Activated CD4-positive, alpha-beta T cell treated with anti-CD3 and anti-CD28 coated beads, Interleukin-2, Interleukin-4, amounts not matched to agents 100 ng/mL and 50 ng/mL, durations not matched to agents 16 hours and 8 hours (primary cell): ENCODE data around the gene GSK3A.
A peak's percentile ranks its signal among the peaks of the same experiment; 100 is the strongest.

ENCODE experiments used
- DNase-seq: peaks from one replicate; pipeline ENCODE4 v3.0.0-alpha.2; 2020; ENCODE audit warnings: low spot score

Gene GSK3A

GRCh38 chr19:42248270-42249148, 6.1 kb upstream of the GSK3A start:
- DNase-seq = no peak

DNA sequence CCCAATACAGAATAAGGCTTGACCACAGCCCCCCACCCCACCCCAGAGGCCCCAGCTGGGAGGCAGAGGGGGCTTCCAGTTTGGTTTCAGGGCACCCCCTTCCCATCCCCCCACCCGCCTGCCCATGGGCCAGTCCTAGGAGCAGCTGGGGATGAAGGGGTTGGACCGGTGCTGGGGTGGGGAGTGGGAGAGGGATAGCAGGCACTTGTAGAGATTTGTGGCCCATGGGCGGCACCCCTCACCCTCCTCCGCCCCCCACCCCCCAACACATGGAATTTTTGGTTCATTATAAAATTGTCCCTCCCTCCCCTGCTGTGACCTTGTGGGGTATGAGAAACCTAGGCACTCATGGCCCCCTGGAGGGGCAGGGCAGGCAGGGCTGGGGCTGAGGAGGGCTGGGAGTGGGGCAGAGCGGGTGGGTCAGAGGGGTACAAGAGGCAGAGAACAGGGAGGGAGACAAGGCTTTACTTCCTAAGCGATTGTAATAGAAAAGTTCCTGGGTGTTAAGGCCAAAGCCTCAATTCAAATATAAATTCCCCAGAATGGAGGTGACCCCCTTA, 5.3 kb upstream of the GSK3A start:
- DNase-seq = no peak

- no peak for DNase-seq
These were observed 4.7 kb upstream of the GSK3A start for GRCh38 chr19:42246922-42247639.

GRCh38 chr19:42246143-42246921, 3.9 kb upstream of the GSK3A start:
- no peak for DNase-seq

DNA sequence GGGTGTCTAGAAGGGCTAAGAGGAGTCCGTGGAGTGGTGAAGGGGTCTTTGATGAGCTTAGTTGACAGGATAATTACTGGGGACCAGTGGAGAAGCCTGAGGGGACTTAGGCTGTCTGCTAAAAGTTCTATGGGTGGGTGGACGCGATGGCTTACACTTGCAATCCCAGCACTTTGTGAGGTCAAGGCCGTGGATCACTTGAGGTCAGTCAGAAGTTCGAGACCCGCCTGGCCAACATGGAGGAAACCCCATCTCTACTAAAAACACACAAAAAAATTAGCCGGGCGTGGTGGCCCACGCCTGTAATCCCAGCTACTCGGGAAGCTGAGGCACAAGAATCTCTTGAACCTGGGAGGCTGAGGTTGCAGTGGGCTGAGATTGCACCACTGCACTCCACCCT, 2.8 kb upstream of the GSK3A start:
- DNase-seq = no peak

DNA sequence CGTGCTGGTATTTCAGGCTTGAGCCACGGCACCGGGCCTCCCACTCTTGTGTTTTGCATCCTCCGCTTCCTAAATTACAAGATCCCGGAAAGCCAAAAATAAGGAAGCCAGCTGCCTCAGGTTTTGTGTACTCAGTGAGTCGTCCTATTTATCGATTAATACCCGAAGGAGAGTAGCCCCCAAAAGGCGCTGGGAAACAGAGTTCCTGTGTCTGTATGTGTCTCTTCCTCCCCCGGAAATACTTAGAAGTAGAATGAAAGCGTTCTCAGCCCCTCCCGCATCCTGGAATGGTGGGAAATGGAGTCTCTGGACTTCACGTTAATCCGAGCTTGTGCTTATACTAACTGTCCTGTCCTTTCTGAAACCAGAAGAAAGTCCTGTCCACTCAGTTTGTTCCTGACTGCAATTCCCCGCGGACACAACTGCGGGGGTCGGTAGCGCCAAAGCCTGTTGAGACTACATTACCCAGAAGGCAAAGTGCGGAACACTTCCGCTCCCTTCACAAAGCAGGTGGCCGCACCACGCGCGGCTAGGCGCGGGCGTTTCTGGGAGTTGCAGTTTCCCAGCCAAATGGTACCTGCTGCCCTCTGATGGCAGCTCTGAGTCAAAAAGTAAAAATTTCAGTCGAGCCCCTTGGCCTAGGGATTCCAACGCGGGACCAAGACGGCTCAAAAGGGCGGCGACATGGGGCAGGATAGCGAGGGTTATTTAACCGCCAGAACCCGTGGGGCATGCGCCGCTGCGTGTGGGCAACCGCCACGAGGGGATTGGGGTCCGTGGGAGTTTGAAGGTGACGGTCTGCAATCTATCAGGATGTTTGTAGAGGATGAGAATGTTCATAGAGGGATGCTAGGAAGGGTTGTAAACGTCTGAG, 2.2 kb upstream of the GSK3A start:
- peak; percentile 96 for DNase-seq

GRCh38 chr19:42242069-42242511, 312 bp downstream of the GSK3A start:
- DNase-seq = no peak

DNA sequence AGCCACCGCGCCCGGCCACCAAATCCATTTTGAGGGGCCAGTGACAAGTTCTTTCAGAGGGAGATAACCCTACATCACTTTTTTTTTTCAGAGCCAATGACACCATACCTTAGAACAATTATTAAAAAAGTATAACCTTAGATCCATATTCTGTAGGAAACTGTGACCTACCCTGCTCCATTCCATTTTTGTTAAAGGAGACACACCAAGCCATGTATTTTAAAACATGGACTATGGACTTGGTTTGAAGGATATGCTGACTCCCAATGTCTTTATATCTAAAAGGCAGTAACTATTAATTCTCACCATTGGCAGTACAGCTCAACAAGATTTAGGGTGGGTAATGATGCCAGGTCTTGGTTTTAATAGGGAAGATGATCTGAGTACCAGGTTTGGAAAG, 1.1 kb downstream of the GSK3A start:
- DNase-seq = no peak

DNA sequence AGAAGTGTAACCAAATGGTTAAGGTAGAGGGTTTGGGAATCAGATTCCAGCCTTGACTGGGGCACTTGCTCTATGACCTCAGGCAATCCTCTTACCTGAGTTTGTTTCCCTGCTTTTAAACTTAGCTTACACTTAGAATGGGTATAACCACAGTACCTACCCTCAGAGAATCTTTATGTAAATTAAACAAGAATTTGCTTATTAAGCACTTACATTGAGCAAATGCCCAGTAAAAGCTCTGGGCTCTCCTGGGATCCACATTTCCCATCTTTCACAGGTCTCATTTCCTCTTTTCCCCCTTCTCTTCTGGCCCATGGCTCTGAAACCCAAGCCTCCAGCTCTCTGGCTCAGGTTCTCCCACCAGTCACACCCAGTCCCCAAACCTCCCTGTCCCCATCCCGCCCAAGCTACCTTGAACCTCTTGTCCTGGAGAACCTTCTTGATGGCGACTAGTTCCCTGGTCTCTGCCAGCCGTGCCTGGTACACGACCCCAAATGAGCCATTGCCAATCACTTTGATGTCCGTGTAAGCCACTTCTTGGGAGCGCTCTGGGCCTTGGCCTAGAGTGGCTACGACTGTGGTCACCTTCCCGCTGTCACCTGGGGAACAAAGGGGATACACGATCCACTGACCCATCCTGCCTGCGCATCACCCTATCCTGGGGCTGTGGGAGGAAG, 2.7 kb downstream of the GSK3A start:
- no peak for DNase-seq

- no peak for DNase-seq
These were observed 7.2 kb downstream of the GSK3A start for GRCh38 chr19:42235181-42235580.

DNA sequence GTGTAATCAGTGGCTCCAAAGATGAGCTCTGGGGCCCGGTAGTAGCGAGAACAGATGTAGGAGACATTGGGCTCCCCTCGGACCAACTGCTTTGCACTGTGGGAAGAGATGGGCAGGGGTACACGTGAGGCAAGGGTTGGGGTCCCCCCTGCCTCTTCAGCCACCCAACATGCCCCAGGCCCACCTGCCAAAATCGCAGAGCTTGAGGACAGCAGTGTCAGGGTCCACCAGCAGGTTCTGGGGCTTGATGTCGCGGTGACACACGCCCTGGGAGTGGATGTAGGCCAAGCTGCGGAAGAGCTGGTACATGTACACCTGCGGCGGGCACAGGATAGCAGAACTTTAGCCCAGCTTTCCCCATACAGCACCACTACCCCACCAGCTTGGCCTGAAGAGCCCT, 8.0 kb downstream of the GSK3A start:
- no peak for DNase-seq

DNA sequence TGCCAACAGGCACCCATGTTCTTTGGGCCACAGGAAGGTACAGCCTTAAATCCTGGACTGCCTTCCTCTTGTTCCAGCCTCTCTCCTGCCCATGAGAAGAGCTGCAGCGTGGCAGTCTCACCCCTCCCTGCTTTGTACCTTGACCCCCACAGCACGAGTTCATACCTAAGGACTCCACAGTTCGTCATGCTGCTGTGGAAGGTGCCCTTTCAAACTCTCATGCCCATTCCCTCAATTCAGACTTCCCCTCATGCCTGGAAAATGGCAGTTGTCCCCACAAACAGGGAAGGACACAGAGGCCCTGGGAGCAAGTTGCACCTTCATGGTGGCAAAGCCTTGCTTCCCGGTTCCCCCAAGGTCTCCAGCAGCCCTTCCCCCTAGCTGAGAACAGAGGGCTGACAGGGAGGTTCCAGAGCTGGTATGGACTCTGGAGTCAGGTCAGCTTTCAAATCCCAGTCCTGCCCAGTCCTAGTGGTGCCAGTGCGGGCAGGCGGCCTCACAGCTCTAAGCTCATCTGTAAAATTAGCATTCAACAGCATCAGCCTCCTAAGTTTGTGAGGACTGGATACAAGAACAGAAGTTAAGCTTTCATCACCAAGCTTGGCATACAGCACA, 8.6 kb downstream of the GSK3A start:
- no peak for DNase-seq

DNA sequence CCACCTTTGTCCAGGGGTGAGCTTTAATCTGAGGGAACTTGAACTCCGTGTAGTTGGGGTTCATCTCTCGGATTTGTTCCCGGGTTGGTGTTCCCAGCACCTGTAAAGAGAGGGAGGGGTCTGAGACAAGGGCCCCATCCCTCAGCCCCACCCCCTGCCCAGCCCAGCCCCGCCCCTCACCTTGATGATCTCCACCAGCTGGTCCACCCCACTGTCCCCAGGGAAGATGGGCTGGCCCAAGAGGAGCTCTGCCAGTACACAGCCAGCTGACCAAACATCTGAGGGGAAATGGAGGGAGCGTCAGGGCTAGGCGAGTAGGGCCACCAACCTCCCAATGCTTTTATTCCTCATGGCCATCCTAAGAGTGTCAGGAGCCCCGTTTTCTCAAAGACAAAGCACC, 9.3 kb downstream of the GSK3A start:
- DNase-seq = no peak

DNA sequence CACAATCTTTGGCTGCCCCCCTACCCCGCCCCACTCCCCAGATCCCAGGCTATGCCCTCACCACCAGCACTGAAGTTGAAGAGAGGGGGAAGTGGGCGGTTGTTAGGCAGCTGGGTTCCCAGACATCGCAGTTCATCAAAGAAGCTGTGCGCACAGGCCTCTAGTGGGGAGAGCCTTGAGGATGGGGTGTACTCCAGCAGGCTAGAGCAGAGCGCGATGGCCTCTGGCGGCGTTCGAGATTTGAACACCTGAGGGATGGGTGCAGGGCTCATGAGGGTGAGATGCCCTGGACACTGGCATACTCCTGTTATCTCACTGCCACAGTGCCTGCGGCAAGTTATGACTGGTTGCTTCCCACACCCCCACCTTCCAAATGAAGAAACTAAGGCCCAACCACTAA, 10.0 kb downstream of the GSK3A start:
- no peak for DNase-seq

GRCh38 chr19:42230571-42230970, 11.8 kb downstream of the GSK3A start:
- DNase-seq = no peak

DNA sequence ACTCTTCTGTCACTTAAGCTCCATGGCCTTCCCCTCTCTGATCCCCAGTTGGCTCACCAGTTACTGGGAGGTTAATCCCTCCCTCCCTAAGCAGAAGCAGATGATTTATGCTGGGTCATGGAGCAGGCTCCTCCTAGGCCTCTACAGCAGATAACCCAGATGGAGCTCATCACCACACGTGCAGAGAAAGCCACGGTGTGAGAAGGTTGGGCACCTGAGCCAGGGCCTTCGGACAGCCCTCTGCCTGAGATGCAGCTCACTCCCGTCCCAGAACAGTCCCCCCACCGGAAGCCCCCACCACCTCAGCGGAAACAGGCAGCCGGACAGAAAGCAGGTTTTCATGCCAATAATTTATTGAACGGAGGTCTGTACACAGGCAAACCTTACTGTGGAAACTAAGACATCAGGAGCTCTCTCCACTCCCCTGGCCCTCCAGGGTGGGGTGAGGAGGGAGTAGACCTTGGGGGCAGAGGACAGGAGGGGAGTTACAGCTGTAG, 12.5 kb downstream of the GSK3A start:
- no peak for DNase-seq

GRCh38 chr19:42229301-42229854, 13.0 kb downstream of the GSK3A start:
- DNase-seq = no peak

DNA sequence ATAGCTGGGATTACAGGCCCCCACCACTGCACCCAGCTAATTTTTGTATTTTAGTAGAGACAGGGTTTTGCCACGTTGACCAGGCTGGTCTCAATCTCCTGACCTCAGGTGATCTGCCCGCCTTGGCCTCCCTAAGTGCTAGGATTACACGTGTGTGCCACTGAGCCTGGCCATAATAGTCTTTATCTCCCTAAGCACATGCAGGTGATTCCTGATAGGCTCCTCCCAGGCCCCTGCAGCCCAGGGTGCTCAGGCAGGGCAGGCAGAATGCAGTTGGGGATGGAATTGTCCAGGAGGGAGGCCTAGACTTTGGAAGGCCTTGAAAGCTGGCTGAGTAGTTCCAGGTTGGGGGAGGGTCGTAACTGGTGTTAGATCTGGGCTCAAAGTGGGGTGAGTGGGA, 13.8 kb downstream of the GSK3A start:
- no peak for DNase-seq

DNA sequence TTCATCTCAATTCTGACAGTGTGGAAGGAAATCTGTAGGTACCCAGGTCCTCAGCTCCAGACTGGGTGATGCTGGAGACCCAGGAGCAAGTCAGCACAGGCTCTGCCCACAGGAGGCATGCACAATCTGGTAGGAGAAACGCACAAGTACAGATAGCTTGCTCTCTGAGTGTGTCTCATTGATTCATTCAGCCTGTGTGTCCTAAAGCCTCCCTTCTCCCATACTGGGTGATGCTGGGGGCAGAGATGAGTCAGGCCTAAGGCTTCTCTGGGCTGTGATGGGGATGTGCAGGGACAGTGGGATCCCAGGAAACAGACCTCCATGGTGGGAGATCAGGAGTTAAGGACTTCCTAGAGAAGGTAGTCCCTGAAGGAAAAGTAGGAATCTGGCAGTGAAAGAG, 15.5 kb downstream of the GSK3A start:
- DNase-seq = no peak
